HG02884 (cell line): ENCODE data around the gene TRAF3IP3.

Source experiments
- ATAC-seq: cut with Tn5 transposase; IDR thresholded peaks from one replicate; pipeline ENCODE4 v1.9.1; 2021; ENCODE audit warnings: mild to moderate bottlenecking, moderate library complexity; ENCODE audit not compliant: unreplicated experiment

TRAF3IP3 gene

GRCh38 chr1:209737118-209737505 is 18.7 kb upstream of the TRAF3IP3 start:
- ATAC-seq, result no peak

- no peak for ATAC-seq
Observed at GRCh38 chr1:209738270-209738669, 17.6 kb upstream of the TRAF3IP3 start.

GRCh38 chr1:209741193-209741592 is 14.7 kb upstream of the TRAF3IP3 start:
- no peak for ATAC-seq

GRCh38 chr1:209741889-209742288 is 14.0 kb upstream of the TRAF3IP3 start:
- ATAC-seq, result no peak

- ATAC-seq, result no peak
Observed at GRCh38 chr1:209742409-209743144, 13.3 kb upstream of the TRAF3IP3 start.

- no peak for ATAC-seq
Observed at GRCh38 chr1:209743145-209743482, 12.7 kb upstream of the TRAF3IP3 start.

GRCh38 chr1:209746451-209747165 is 9.2 kb upstream of the TRAF3IP3 start:
- no peak for ATAC-seq

GRCh38 chr1:209747580-209748262 is 8.1 kb upstream of the TRAF3IP3 start:
- peak; percentile 47 for ATAC-seq

- ATAC-seq, result no peak
Observed at GRCh38 chr1:209748620-209749019, 7.2 kb upstream of the TRAF3IP3 start.

- no peak for ATAC-seq
Observed at GRCh38 chr1:209749205-209749604, 6.6 kb upstream of the TRAF3IP3 start.

GRCh38 chr1:209749670-209750323 is 6.1 kb upstream of the TRAF3IP3 start:
- ATAC-seq, result no peak

- peak; percentile 54 for ATAC-seq
Observed at GRCh38 chr1:209751627-209752231, 4.1 kb upstream of the TRAF3IP3 start.

GRCh38 chr1:209752890-209753289 is 3.0 kb upstream of the TRAF3IP3 start:
- ATAC-seq, result no peak

GRCh38 chr1:209755256-209755655 is 597 bp upstream of the TRAF3IP3 start:
- ATAC-seq, result no peak

- ATAC-seq, result peak; percentile 26
Observed at GRCh38 chr1:209756615-209757445, 977 bp downstream of the TRAF3IP3 start.

GRCh38 chr1:209758400-209758799 is 2.5 kb downstream of the TRAF3IP3 start:
- ATAC-seq, result no peak

GRCh38 chr1:209759829-209760359 is 4.0 kb downstream of the TRAF3IP3 start:
- no peak for ATAC-seq

- ATAC-seq, result no peak
Observed at GRCh38 chr1:209761011-209761635, 5.3 kb downstream of the TRAF3IP3 start.

- ATAC-seq, result no peak
Observed at GRCh38 chr1:209766051-209766450, 10.2 kb downstream of the TRAF3IP3 start.
